ENCODE measurements around the gene MYL3.

GRCh38 chr3:46824211-46824970, 38.9 kb downstream of the MYL3 start:
- TF ChIP-seq CTCF (IDR thresholded peaks at IDR 0.05) (no peak), ZFX (IDR thresholded peaks at IDR 0.05; ENCODE audit: borderline replicate concordance) (no peak)

All from 22Rv1 (cell line).